Esophagus muscularis mucosa (tissue), 3 donors: Measurements from ENCODE around the gene ACOT8.

Source experiments
- CTCF ChIP-seq, 3 experiments: fragments of 200-600 bp in 2 of 3; fragments of 450-650 bp in 1 of 3; sonication (generic) in 2 of 3; IDR thresholded peaks; one replicate each; pipeline ENCODE4 v1.5.1; 2017 to 2019; ENCODE audit warnings: antibody characterized with exemption in 3 of 3, mild to moderate bottlenecking in 2 of 3, moderate library complexity in 1 of 3
- EP300 ChIP-seq: sonication (generic); formaldehyde crosslinking; IDR thresholded peaks from one replicate; pipeline ENCODE4 v1.6.1; 2017; ENCODE audit warnings: antibody characterized with exemption

GRCh38 chr20:45833030-45833882 lies 23.9 kb downstream of the ACOT8 start, which contains the start of gene SNX21:
- no peak for TF ChIP-seq CTCF (IDR thresholded peaks at IDR 0.05)
- no peak for TF ChIP-seq EP300
